H1 (cell line): ENCODE results near the gene BMPR1A. TPM values are rescaled to one million over a fixed set of nuclear protein-coding genes. Genes with fewer than 3 reads are reported as not detected.

Experiments used
- CBX5 ChIP-seq: fragments of 300-800, 300-1000 bp; sonication (generic); IDR thresholded peaks from 2 replicates; pipeline ENCODE4 v1.7.1; 2016; ENCODE audit warnings: antibody characterized with exemption, low read length, low read depth
- POU5F1 ChIP-seq: IDR thresholded peaks from 2 replicates; pipeline ENCODE4 v1.6.1; 2011; ENCODE audit warnings: low read depth, mild to moderate bottlenecking, low read length, moderate library complexity
- SIRT6 ChIP-seq: IDR thresholded peaks from one replicate; pipeline ENCODE4 v1.7.1; 2012; ENCODE audit warnings: low read length, inconsistent platforms
- polyA plus RNA-seq, 7 experiments: library from polyadenylated mRNA; depleted of rRNA in 3 of 7; stranded (reverse) in 5 of 7; unstranded in 2 of 7; fragments of >200 nt in 5 of 7; fragments of 200-250 nt in 2 of 7; gene quantifications; 1 replicate in 5 of 7; 2 replicates in 1 of 7; 4 replicates in 1 of 7; pipeline versions ENCODE4 v1.2.1 to v1.2.3, GENCODE V29; 2011 to 2013; ENCODE audit warnings: missing spikeins in 2 of 7, mixed read lengths in 2 of 7
- total RNA-seq: library from RNA; stranded (reverse); fragmentation: NEBNext Ultra II Directional; extraction: Animal tissue kit (Norgen Biotek cat#: 25700); gene quantifications from 2 replicates; pipeline ENCODE4 v1.2.1, GENCODE V29; 2021

Gene BMPR1A
- total and polyA plus RNA-seq, 2 of the 8 experiments (the other 6 are each of a cell fraction or from before 2014, with no cell fraction given) = 34.4 to 129 TPM

- TF ChIP-seq CBX5 (no peak), SIRT6 (no peak), POU5F1 (no peak)
Observed at GRCh38 chr10:86718556-86718955, 37.9 kb upstream of the BMPR1A start (continued).
